EL (cell line): Measurements from ENCODE around the gene CNPY1.
"Not testable (repeated sequence)": the region's sequence is repeated elsewhere in the genome, so short reads cannot be mapped to it uniquely, and the experiment has no call there.

Experiments used
- DNase-seq: peaks from one replicate; pipeline ENCODE4 v3.0.0-alpha.2; 2016

The CNPY1 gene

DNA sequence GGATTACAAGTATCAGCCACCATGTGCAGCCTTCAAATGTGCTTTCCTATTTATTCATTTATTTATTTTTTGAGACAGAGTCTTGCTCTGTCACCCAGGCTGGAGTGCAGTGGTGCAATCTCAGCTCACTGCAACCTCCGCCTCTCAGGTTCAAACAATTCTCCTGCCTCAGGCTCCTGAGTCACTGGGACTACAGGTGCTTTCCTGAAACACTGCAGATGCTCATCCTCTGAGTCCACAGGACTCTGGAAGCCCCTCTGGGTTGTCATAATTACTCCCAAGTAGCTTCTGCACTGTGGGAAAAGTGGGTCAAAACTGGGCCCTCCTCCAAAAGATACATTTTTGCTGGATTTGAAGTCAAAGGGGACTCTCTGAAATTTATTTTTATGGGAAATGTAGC, at the start of gene CNPY1:
Gene CNPY1, minus strand, starts transcription at position 111 of the 400 bp plus-strand sequence. CDS start 630 bp downstream, outside the sequence.
- not testable (repeated sequence) for DNase-seq

DNA sequence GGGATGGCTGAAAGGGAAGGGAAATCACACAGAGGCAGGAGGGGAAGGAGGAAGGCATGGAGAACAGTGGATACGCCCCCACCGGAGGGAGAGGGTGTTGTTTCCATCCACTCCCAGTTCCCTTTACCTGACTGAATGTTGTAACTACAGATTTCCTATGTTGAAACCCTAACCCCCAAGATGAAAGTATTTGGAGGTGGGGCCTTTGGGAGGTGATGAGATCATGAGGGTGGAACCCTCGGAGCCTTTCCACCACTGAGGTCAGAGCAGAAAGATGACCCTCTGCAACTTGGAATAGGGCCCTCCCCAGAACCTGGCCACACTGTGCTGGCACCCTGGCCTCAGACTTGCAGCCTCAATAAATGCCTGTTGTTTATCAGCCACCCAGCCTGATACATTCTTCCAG, 48.6 kb upstream of the CNPY1 start:
- no peak for DNase-seq

DNA sequence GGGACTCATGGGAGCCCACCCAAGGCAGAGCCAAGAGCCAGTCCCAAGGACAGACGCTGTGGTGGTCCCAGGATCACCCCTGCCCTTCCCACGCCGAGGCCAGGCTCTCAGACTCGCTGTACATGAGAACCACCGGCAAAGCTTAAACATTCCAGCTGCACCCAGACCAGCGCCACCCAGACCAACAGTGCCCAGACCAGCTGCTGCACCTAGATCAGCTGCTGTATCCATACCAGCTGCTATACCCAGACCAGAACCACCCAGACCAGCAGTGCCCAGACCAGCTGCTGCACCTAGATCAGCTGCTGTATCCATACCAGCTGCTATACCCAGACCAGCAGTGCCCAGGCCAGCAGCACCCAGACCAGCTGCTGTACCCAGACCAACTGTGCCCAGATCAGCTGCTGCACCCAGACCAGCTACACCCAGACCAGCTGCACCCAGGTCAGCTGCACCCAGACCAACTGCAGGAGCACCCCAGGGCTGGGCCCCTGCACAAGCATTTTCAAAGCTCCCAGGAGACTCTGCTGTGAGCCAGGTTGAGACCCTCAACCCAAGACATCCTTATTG, 47.9 kb upstream of the CNPY1 start:
- no peak for DNase-seq

DNA sequence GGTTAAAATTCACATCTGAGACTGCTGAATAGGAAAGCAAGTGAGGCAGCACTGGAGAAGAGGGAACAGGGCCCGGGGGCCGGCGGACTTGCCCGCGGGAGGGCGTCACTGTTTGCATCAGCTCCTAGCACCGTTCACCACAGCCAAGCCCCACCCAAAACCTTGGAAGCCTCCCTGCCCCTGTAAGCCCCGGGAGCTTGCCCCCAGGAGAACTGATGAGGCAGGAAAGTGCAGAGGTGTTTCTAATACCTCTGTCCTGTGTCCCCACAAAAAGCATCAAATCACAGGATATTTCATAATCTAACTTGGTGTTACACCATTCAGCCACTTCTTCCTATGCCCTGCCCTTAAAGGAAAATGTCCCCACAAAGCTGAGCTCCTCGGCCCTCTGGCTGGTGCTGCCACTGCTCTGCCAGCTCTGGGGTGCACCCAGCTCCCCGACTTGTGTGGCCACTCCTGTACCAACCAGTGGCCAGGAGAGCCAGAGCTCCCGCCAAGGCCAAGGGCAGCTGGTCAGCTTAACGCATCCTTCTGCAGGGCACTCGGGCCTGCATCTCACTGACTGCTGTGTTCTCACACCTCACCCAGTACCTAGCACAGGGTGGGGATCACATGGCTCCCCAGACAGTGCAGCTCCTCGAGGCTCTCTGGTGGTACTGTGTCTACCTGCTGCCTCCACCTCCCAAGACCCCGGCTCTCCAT, 47.3 kb upstream of the CNPY1 start:
- no peak for DNase-seq

DNA sequence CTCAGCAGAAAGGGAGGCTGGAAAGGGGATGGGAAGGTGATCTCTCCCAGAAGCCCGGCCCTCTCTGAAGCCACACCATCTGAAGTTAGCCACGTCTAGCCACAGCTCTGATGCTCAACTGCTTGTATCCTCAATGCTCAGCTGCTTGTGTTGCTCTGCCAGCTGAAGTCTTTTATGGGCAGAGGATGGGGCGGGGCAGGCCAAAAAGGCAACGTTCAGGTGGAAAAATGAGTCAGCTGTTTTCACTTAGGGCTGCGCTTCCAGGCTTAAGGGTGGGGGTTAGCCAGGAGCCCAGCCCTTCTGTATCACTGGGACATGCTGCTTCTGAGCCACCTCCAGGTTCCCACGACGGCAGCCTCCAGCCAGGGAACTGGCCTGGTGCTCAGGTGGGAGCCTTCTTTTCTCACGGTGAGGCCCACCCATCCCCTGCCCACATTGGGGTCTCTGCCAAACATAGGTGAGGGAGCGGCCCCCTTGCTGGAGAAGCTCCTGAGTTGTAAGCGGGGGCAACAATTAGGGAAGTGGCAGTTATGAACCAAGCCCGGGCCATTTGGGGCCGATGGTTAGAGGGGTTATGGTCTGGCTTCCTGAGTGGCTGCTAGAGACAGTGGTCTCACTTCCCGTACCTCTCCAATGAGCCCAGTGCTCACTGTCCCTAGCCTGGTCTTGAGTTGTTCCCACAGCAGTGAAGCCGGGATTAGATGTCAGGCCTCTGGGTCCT, 44.9 kb upstream of the CNPY1 start:
- DNase-seq = no peak

DNA sequence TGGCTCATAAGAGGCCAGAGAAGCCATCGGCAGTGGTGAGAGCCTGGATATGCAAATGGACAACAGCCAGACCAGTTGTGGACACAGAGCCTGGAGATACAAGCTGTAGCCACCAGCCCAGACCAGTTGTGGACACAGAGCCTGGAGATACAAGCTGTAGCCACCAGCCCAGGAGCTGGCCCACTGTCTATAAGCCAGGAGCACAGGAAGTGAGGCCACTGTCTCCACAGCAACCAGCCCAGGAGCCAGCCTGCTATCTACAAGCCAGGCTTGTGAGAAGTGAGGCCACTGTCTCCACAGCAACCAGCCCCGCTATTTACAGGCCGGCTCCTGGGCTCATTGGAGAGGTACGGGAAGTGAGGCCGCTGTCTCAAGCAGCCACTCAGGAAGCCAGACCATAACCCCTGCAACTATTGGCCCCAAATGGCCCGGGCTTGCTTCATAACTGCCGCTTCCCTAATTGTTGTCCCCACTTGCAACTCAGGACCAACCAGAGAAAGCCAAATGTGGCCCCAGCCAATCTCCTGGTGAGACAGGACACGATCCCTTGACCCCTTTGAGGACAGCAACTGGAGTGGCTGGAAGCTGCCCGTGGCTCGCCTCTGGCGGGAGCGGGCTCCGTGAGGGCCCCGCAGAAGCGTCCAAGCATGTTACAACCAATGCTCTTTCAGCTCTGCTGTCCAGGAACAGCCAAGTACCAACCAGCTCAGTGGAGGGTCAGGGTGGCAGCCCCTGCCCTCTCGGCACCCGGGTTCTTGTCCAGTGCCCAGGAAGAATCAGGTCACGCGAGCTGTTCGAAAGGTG, 44.1 kb upstream of the CNPY1 start:
- DNase-seq = no peak

DNA sequence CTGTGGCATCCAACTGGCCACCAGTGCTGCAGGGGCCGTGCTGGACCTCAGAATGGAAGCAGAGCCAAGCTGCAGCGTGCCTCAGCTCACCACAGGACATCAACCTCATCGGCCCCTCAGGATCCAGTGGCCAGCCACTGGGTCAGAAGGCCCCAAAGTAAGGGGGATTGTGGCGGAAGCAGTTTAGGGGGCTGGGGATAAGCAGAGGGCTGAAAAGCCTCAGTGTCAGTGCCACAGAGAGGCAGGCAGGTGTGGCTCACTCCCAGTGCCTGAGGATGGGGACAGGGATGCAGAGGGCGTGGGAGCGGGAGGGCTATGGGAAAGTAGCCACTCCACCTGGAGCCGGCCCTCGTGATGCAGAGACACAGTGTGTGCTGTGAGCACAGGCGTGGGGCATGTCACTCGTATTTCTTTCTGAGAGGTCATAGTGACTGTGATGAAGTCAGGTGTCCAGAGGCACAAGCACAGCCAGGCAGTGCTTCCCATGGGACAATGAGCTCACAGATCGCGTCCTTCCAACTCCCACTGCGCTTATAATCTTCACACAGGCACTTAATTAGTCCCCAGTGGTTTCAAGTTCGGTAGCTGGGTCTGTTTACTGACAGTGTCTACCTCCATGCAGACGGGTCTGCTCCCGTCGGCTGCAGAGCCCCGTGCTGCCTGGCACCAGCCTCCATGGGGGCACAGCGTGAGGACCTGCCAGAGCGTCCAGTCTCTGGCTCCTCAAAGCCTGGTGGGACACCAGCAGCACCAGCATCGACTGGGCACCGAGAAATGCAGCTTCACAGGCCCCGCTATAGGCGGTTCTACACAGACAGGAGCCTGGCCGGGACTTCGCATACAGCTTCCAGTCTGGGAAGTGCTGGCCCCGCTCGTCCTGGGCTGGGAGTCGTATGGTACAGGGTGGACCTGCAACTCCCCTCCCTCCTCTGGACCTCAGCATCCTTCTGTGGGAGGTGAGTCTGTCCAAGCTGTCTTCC, 42.9 kb upstream of the CNPY1 start:
- DNase-seq = no peak

DNA sequence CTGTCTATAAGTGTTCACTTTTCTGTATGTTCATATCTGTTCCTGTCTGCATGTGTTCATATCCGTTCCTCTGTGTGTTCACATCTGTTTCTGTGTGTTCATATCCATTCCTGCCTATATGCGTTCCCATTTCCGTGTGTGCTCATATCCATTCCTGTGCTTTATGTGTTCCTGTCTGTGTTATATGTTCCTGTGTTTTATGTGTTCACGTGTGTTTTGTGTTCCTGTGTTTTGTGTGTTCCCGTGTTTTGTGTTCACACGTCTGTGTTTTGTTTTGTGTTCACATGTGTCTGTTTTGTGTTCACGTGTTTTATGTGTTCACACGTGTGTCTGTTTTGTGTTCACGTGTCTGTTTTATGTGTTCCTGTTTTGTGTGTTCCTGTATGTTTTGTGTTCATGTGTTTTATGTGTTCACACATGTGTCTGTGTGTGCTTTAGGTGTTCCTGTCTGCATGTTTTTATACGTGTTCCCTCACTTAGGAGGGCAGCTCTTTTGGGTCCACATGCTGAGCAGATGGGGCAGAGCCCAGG, 42.2 kb upstream of the CNPY1 start:
- no peak for DNase-seq

DNA sequence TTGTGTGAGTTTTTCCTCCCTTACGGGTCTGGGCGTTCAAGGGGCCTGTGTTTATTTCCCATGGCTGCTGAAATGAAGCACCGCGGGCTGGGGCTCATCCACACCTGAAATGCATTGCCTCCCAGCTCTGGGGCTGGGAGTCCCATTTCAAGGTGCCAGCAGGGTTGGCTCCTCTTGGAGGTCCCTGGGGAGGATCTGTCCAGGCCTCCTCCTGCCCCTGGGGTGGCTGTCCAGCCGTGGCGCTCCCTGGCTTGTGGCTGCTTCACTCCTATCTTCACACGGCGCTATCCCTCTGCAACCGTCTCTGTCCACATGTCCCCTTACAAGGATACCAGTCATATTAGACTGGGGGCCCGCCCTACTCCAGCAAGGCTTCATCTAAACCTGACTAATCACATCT, 41.1 kb upstream of the CNPY1 start:
- DNase-seq = no peak

DNA sequence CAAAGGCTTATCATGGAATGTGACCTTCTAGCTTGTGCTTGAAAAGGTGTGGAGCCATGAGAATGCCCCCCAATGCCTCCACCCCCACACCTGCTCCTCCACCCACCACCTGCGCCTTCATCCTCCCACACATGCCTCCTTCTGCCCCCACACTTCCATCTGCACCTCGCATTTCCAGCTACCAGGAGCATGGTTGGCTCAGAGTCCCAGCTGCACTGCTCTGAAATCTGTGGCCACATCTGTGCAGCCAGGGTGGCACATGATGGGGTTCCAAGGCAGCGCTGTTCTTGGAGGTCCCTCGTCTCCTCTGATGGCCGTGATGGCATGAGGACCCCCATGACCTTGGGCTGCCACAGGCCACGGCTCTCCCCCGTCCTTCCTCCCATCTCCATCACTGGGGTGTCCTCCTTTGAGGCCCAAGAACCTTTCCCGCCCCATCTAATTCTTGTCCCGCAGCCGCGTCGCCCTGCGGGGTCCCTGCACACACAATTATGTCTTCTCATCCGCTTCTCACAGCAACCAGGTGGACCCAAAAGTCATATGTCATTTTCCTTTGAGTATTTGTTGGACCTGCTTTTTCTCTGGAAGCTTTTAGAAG, 40.6 kb upstream of the CNPY1 start:
- no peak for DNase-seq

DNA sequence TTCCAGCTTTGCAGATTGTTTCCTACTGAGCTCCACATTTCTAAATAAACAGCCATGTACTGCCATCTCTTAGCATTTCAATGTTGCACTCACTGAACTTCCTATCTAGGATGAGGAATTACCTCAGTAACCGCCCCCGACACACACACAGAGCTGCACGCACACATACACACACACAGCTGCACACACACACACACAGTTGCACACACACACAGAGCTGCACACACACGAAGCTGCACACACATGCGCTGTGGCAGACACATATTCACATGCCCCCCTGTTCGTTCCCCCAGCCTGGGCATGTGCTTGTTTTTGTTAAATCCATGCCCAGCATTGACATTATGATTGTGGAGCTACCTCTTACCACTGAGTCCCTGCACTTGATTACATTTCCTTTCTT, 39.6 kb upstream of the CNPY1 start:
- no peak for DNase-seq

DNA sequence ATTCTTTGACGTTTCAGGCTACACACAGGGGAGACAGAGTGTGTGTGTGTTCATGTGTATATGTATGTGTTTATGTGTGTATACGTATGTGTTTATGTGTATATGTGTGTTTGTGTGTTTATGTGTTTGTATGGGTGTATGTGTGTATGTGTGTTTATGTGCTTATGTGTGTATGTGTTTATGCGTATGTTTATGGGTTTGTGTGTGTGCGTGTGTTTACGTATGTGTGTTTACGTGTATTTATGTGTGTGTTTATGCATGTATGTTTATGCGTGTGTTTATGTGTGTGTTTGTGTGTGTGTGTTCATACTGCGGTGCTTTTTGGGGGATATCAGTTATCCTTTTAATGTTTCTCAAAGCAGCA, 39.2 kb upstream of the CNPY1 start:
- DNase-seq = no peak

DNA sequence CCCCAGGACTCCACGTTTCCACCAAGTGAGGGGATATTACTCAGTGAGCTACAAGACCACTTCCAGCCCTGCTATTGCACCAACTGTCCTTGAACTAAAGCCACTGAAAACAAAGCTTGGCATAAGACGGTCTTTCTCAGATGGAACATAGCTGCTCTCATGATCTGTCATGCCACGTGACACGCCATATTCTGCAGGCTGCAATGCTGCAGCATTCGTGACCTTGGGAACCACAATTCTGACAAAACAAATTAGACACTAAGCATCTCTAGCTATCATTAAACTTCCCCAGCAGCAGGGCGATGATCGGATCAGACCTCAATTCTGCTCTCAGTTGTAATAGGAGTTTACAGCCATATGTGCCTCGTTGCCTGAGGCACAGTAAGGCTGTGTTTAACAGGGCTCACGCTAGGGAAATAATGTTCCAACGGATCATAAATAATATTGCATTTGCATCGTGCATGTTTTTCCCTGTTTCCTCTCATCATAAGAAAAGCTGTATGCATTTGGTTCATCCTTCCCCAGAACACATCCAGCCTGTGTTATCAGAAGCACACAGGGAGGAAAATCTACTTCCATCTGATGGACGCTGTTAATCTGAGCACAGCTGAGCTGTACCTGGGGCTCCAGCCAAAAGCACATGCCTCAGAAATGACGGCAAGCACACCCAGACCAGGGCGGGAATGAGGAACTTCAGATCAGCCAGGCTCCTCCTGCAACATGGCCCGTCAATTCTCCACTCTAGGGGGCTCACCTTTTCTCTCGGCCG, 38.6 kb upstream of the CNPY1 start:
- peak; percentile 45 for DNase-seq

DNA sequence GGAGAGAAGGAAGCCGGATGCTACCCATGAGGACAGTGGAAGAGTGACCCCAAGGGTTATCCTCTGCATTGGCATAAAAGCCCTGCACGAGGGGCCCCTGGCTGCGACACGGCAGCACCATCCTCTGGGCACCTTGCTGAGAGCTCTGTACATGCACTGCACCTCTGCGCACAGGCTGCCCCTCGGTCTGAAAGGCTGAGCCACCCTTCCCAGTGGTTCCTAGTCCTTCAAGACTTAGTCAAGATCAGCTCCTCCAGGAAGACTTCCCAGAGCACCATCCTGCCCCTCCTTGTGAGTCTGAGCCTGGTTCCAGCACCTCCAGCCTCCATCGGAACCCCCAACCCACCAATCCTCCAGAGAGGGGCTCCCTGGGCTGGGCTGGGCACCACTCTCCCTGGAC, 37.9 kb upstream of the CNPY1 start:
- DNase-seq = no peak

DNA sequence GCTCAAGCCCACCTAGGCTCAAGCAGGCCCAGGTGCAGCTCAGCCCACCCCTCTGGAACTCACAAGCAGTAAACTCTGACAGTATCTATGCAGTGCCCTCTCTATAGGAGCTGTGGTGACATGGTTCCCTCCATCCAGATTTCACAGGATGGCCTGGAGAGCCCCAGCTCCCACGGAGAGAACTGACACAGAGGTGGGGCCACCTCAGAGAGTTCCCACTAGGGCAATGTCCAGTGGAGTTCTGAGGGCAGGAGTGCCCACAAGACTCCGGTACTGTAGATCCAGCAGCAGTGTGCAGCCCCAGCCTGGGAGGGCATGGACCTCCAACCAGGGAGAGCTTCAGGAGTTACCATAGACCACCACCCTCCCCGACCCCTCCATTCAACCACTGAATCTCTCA, 37.3 kb upstream of the CNPY1 start:
- no peak for DNase-seq

DNA sequence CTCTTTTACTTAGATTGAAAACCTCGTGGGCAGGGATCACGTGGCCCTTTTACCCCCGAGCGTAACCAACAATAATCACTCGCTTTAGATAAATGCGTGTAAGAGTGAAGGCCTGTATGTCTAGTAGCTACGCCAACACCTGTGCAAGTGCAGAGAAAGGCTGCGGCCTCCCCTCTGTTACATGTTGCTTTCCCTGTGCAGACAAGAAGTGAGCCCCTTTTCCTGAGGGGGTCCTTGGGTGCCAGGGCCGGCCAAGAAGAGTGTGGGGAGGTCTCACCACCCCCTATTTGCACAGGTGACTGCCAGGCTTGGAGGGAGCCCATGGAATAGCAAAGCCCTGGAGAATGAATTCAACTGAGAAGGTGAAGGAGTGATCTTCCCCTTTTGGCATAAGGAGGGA, 35.6 kb upstream of the CNPY1 start:
- no peak for DNase-seq

DNA sequence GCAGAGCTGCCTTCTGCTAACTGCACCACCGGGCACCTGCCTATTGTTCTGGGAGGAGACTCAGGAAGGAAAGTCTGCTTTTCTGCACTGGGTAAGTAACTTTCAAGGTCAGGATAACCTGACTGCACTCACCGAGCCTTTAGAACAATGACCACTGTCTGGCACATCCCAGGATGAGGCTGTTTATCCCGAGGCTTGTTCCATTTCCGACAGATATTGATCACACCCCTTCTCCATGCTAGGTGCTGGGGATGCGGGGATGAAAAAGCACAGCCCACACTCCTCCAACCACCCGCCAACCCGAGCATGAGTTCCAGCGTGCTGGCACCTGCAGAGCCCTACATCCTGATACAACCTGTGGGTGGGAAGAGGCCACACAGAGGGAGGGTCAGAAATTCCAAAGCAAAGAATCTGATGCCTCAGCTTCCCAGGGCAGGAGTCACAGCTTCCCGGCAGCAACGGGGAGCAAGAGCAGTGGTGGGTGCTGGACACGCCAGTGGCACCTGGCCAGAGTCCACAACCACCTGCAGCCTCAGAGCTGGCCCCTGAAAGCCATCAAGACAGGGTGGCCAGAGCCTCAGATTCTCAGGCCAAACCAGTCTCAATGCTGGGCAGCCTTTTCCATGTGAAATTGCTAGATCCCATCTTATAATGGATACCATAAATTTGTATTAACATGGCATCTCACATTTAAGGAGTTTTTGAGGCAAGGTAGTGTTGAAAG, 34.9 kb upstream of the CNPY1 start:
- no peak for DNase-seq

DNA sequence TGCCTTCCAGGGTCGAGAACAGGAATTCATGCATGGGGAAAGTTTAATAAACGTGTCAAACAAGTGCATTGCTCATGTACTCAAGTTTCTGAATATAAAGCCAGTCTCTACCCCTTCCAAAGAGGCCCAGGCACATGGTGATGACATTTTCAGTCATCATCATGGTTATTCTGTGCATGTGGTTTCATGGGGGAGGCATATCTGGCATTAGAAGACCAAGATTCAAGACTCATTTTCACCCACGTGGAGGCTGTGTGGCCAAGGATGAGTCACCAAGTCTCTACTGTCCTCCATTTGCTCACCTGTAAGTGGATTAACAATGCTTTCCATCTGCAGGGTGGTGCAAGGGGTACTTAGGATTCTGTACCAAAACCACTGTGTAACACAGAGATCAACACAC, 34.0 kb upstream of the CNPY1 start:
- no peak for DNase-seq

DNA sequence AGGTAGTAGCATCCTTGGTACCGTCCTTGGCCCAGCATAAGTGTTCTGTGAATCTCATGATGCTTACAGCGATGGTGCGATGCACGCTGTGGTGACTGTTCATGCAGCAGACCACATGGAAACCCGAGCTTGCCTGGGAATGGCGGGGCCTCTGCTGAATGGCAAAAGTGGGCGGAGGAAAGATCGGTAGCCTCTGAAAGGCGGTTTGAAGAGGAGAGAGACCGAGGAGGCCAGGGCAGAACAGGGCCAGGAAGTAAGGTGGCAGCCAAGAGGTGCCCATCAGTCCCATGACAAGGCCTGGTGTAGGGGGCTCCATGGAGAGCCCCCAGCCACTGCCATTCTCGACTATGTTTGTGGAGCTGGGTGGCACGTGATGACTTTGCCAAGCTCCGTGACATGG, 33.2 kb upstream of the CNPY1 start:
- DNase-seq = no peak

DNA sequence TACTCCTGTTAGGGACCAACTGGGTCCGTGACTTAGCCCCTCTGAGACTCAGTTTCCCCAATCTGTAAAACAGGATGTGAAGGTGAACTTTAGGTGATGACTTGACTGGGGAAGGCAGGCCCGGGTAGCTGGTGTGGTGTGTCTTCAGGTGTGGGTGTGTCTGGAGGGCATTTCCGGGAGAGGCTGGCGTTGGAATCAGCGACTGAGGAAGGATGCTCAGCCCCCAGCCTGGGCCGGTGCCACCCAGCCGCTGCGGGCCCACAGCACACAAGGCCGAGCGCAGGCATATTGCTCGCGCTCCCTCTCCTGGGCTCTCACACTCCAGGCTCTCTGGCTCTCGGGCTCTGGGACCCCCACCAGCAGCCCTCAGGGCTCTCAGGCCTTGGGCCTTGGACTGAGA, 31.7 kb upstream of the CNPY1 start:
- DNase-seq = no peak
